ENCODE data around the gene ARHGEF7.

ARHGEF7 gene

GRCh38 chr13:111217641-111218040 lies 102.5 kb downstream of the ARHGEF7 start:
- H3K4me3 ChIP-seq (ENCODE audit: low read depth, low read length), result no peak overlapping the region

GRCh38 chr13:111219280-111219679 lies 104.2 kb downstream of the ARHGEF7 start:
- no peak overlapping the region for H3K4me3 ChIP-seq (ENCODE audit: low read depth, low read length)

GRCh38 chr13:111219950-111220349 lies 104.8 kb downstream of the ARHGEF7 start:
- no peak overlapping the region for H3K4me3 ChIP-seq (ENCODE audit: low read depth, low read length)

GRCh38 chr13:111225166-111225565 lies 110.1 kb downstream of the ARHGEF7 start:
- no peak overlapping the region for H3K4me3 ChIP-seq (ENCODE audit: low read depth, low read length)

GRCh38 chr13:111225810-111226546 lies 110.9 kb downstream of the ARHGEF7 start:
- H3K4me3 ChIP-seq (ENCODE audit: low read depth, low read length), result no peak overlapping the region

GRCh38 chr13:111227405-111227804 lies 112.3 kb downstream of the ARHGEF7 start:
- H3K4me3 ChIP-seq (ENCODE audit: low read depth, low read length), result no peak overlapping the region

DNA sequence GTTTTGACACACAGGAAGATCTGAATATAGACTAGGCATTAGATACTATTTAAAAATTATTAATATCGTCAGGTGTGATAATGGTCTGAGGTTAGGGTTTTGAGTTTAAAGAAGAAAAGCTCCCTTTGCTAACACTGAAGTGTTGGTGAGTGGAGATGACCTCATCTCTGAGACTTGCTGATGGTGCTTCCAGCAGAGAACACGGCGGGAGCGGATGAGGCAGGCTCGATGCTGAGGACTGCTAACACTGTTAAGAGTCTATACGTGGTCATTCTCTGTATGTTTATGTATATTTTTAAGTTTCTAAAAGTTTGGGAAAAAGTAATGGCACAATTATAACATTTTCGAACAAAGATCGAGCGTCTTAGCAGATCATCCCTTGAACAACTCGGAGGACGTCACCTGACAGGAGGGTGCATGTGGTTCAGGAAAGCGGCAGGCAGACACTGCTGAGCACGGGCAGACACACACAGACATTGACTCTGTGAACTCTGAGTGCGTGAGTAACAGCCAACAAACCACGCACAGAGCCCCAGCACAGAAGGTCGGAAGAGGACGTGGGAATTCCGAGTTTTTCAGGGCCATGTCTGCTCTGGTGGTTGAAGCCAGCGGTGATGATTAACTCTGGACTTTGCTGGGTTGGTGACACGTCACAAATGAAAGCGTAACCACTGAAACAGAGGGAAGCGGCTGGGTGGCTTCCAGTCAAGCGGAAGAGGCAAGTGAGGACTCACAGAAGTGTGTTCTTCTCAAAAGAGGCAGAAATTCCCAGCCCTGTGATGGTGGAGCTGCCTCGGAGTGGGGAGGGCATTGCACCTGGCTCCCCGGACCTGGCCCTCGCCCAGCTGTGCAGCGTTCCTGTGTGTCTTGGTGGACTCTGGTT lies 113.4 kb downstream of the ARHGEF7 start:
- H3K4me3 ChIP-seq (ENCODE audit: low read depth, low read length), result no peak overlapping the region

- no peak overlapping the region for H3K4me3 ChIP-seq (ENCODE audit: low read depth, low read length)
These were observed 115.3 kb downstream of the ARHGEF7 start for GRCh38 chr13:111230385-111230930.

DNA sequence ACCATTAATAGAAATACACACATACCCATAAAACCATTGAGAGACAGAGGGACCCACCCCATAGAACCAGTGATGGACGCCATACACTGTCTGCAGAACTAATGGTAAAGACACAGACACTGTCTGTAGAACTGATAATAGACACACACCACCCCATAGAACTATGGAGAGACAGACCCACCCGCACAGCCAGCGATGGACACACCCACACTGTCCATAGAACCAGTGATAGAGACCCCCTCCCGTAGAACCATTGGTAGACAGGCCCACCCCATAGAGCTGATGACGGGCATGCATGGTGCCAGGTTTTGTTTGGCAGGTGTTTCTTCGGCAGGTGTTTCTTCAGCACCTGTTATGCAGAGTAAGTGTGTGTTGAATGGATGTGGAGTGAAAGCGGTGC lies 117.1 kb downstream of the ARHGEF7 start:
- H3K4me3 ChIP-seq (ENCODE audit: low read depth, low read length), result no peak overlapping the region

DNA sequence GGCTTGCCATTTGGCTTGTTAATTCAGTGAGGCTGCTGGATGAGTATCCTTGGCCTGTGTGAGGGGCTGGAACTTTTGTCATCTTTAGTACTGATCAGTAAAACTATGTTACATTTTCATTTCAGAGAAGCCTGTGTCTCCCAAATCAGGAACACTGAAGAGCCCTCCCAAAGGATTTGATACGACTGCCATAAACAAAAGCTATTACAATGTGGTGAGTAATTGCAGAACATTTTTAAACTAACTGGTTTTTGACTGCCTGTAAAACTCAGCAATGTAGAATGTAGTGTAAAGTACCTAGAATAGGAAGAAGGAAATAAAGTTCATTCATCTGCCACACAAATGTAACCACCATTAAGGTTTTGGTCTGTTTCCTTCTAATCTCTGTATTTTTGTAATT lies 118.0 kb downstream of the ARHGEF7 start:
- no peak overlapping the region for H3K4me3 ChIP-seq (ENCODE audit: low read depth, low read length)

DNA sequence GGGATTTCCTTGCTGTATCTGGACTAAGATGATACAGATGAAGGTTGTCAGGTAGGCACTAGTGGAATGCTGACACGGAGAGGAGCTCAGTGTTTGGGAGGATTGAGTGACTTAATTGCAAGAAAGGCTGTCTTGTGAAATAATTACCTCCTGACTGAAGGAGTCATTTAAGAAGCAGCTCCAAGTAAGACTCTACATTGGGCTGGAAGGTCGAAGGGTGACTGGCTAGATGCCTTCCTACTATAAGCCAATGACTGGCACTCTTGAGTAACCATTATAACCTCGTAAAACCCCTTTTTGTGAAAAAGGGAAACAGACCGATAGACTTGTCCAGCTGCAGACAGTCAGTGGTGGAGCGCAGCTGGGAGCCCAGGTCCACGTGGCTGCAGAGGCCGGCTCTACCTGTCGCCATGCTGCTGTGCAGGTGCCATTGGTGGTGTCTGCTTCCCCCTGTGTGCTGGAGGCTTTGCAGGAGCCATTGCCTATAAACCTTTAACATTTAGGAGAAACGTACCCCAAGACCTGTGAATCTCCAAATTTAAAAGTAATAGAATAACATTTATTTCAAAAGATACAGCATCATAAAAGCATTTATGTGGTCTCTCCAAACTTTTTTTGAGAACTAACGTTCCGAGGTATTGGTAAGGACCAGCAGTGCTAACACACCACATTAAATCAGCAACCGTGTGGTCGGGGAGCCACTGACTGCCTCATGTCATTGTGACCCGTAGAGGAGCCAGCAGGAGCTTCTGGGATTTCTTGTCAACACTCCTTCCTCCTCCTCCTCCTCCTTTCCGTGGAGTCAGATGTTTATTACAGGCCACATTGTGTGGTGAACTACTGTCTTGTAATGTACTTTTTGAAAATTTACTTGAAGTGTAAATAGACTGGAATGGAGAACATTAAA lies 124.9 kb downstream of the ARHGEF7 start:
- H3K4me3 ChIP-seq (ENCODE audit: low read depth, low read length), result no peak overlapping the region

DNA sequence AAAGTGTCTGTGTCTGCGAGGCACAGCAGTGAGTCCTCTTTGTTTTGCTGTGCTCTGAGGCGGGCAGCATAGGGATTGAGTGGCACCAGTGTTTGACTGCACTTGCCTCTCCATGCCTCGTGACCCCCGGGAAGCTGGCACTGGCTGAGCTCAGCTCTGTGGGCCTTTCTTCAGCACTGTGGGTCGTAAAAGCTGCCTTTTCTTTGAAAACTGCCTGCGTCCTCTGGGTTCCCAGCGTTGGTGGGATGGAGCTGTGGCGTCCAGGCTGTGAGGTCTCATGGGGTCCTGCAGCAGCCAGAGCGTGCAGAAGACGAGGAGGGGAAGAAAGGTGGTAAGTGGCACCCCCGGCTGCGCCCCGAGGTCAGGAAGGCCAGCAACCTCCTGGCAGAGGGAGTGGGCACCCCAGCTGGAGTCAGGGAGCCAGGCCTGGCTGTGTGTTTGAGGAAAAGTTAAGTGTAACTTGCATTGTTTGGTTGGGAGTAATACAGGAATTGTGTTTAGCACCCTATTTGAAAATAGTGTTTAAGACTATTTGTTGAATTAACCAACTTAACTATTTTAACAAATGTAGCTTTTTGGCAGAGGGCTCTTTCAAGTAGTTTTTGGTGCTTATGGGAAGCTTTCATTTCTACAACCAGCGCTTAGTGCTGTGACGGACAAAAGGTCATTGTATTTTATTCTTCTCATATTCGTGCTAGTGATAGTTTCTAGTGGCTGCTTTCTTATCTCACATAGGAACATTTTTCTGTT lies 126.1 kb downstream of the ARHGEF7 start:
- no peak overlapping the region for H3K4me3 ChIP-seq (ENCODE audit: low read depth, low read length)

DNA sequence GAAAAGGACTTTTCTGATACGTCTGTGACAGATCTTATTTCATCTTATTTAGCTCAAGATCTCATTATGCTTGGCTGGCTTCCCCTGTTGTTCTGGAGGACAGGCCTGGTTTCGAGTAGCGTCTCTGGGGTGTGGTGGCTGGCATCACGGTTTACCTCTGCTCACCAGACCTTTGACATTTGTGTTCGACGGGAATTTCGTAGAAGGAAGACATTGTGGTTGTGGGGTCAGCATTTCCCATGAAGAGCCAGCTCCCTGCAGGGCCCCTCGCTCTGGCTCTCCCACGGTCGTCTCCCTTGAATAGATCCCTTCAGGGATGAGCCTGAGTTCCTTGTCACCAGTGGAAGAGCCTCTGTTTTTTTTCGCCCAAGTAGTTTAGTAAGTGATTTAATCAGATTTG lies 126.8 kb downstream of the ARHGEF7 start:
- no peak overlapping the region for H3K4me3 ChIP-seq (ENCODE audit: low read depth, low read length)

- H3K4me3 ChIP-seq (ENCODE audit: low read depth, low read length), result no peak overlapping the region
These were observed 127.5 kb downstream of the ARHGEF7 start for GRCh38 chr13:111242585-111242984.

DNA sequence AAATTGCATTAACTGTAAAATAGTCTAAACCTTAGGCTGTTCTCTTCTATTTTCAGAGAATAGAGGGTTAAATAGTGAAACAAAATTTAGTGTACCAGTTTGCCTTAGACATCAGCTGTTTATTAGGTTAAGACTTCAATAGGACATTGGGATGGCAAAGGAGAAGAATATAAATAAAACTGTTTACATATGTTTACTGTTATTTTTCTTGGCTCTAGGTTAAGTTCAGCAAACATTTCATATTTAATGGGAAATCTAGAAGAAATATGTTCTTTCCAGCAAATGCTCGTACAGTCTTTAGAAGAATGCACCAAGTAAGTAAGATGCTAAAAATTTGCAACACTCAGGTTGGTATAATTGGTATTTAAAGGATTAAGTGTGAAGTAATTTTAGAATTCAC lies 128.9 kb downstream of the ARHGEF7 start:
- H3K4me3 ChIP-seq (ENCODE audit: low read depth, low read length), result no peak overlapping the region

GRCh38 chr13:111245576-111246384 lies 130.7 kb downstream of the ARHGEF7 start:
- no peak overlapping the region for H3K4me3 ChIP-seq (ENCODE audit: low read depth, low read length)

- H3K4me3 ChIP-seq (ENCODE audit: low read depth, low read length), result no peak overlapping the region
These were observed 132.4 kb downstream of the ARHGEF7 start for GRCh38 chr13:111247552-111247951.

GRCh38 chr13:111248822-111249221 lies 133.7 kb downstream of the ARHGEF7 start:
- no peak overlapping the region for H3K4me3 ChIP-seq (ENCODE audit: low read depth, low read length)

DNA sequence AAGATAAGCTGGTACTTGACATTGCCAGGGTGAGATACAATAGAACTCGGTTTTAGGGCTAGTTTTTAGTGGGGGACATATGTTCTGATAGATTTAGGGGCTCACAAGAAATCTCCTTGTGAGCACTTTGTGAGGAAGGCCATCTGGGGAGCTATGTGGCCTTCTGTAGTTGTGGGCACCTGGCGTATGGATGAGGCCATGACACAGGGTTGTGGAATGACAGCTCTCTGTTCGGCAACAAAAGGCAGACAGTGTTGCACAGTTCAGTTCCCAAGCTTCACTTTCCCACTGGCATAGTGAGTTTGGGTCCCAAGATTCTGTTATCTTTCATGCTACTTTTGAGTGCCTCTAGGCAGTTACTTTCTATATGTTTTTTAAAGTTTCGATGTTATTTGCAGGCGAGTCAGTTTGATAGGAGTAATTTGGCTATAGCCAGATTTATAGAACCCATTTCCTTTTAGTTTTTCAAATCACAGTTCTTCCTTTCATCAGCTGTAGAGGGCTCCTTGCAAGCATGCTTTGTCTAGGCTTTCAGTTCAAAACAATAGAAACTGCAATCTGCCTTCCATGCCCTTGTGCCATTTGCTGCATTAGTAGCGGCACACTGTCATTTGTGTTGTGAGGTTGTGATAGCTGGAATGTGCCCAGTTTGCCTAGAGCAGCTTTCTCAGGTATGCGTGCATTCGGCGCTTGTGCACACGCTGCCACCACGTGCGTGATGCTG lies 134.7 kb downstream of the ARHGEF7 start:
- no peak overlapping the region for H3K4me3 ChIP-seq (ENCODE audit: low read depth, low read length)
